ENCODE data around the gene API5.

The API5 gene

GRCh38 chr11:43393765-43394355, 82.1 kb downstream of the API5 start:
- in situ Hi-C loops (cut with HindIII; ENCODE audit: low sequenced_read_pairs): no loop called here
- no peak for DNase-seq (ENCODE audit: low read depth)
- no peak for TF ChIP-seq CTCF (IDR thresholded peaks at IDR 0.05; ENCODE audit: low read depth, low read length, missing control alignments)
- no peak overlapping the region for H3K4me3 ChIP-seq (ENCODE audit: low read depth, low read length)
